Neural progenitor cell (in vitro differentiated cells): ENCODE results near the gene ASAH2. TPM values are rescaled to one million over a fixed set of nuclear protein-coding genes. Genes with fewer than 3 reads are reported as not detected.

Experiments used
- DNase-seq: peaks from one replicate; pipeline ENCODE4 v3.0.0-alpha.2; 2016; ENCODE audit warnings: low spot score
- H2AFZ ChIP-seq: fragments of 200-600 bp; sonication (generic); replicated peaks from 2 replicates; pipeline ENCODE4 v1.6.1; 2016; ENCODE audit warnings: antibody characterized with exemption
- H3F3A ChIP-seq: fragments of 200-600 bp; sonication (generic); 2 replicates; pipeline ENCODE4 v1.6.1; 2016; ENCODE audit warnings: antibody characterized with exemption, low read depth
- H3K27ac ChIP-seq: fragments of 200-600 bp; sonication (generic); 2 replicates; pipeline ENCODE4 v1.5.1; 2016; ENCODE audit warnings: mild to moderate bottlenecking
- H3K27me3 ChIP-seq: fragments of 200-600 bp; sonication (generic); 2 replicates; pipeline ENCODE4 v1.6.1; 2016; ENCODE audit warnings: mild to moderate bottlenecking, moderate library complexity
- H3K36me3 ChIP-seq: fragments of 200-600 bp; sonication (generic); 2 replicates; pipeline ENCODE4 v1.5.1; 2016
- H3K4me1 ChIP-seq: fragments of 200-600 bp; sonication (generic); 2 replicates; pipeline ENCODE4 v1.6.1; 2016; ENCODE audit warnings: mixed run types
- H3K4me2 ChIP-seq: fragments of 200-600 bp; sonication (generic); 2 replicates; pipeline ENCODE4 v1.6.1; 2016
- H3K4me3 ChIP-seq: fragments of 200-600 bp; sonication (generic); 2 replicates; pipeline ENCODE4 v1.5.1; 2016
- H3K79me2 ChIP-seq: fragments of 200-600 bp; sonication (generic); 2 replicates; pipeline ENCODE4 v1.6.1; 2016; ENCODE audit warnings: low read depth
- H3K9ac ChIP-seq: fragments of 200-600 bp; sonication (generic); 2 replicates; pipeline ENCODE4 v1.6.1; 2016
- H3K9me3 ChIP-seq: fragments of 200-600 bp; sonication (generic); 2 replicates; pipeline ENCODE4 v1.5.1; 2016; ENCODE audit warnings: low read depth
- H4K20me1 ChIP-seq: fragments of 200-600 bp; sonication (generic); 2 replicates; pipeline ENCODE4 v1.6.1; 2016; ENCODE audit warnings: low read depth
- H3K27ac Mint-ChIP-seq: 3 replicates; pipeline ENCODE4 v1.8.0; 2021; ENCODE audit warnings: mixed read lengths
- H3K27me3 Mint-ChIP-seq: 2 replicates; pipeline ENCODE4 v1.8.0; 2022; ENCODE audit warnings: low read depth, mild to moderate bottlenecking, inconsistent platforms, moderate library complexity, mixed read lengths; ENCODE audit not compliant: insufficient read depth
- H3K36me3 Mint-ChIP-seq: 3 replicates; pipeline ENCODE4 v1.8.0; 2021; ENCODE audit warnings: mixed read lengths
- H3K4me1 Mint-ChIP-seq: 3 replicates; pipeline ENCODE4 v1.8.0; 2021; ENCODE audit warnings: mixed read lengths
- H3K4me3 Mint-ChIP-seq: 3 replicates; pipeline ENCODE4 v1.8.0; 2021; ENCODE audit warnings: mild to moderate bottlenecking, moderate library complexity, mixed read lengths
- H3K9me3 Mint-ChIP-seq: 3 replicates; pipeline ENCODE4 v1.8.0; 2020; ENCODE audit warnings: mixed read lengths
- EZH2 ChIP-seq: fragments of 200-600 bp; sonication (generic); IDR thresholded peaks from 2 replicates; pipeline ENCODE4 v1.6.1; 2017; ENCODE audit warnings: antibody characterized with exemption, mild to moderate bottlenecking, moderate library complexity
- EZH2phosphoT487 ChIP-seq: fragments of 200-600 bp; sonication (generic); IDR thresholded peaks from 2 replicates; pipeline ENCODE4 v1.6.1; 2017; ENCODE audit warnings: antibody characterized with exemption
- total RNA-seq: library from RNA; depleted of rRNA; stranded (reverse); fragments of >200 nt; gene quantifications from 2 replicates; pipeline ENCODE4 v1.2.3, GENCODE V29; 2015; ENCODE audit warnings: low replicate concordance
- TF ChIP-seq, protein P1 (sequence below): fragments of 200-600 bp; sonication (generic); IDR thresholded peaks from 2 replicates; pipeline ENCODE4 v1.5.1; 2017; ENCODE audit warnings: antibody characterized with exemption, mild to moderate bottlenecking

The ASAH2 gene
- total RNA-seq, 1 donor from 2014 or later = 6.3 TPM

DNA sequence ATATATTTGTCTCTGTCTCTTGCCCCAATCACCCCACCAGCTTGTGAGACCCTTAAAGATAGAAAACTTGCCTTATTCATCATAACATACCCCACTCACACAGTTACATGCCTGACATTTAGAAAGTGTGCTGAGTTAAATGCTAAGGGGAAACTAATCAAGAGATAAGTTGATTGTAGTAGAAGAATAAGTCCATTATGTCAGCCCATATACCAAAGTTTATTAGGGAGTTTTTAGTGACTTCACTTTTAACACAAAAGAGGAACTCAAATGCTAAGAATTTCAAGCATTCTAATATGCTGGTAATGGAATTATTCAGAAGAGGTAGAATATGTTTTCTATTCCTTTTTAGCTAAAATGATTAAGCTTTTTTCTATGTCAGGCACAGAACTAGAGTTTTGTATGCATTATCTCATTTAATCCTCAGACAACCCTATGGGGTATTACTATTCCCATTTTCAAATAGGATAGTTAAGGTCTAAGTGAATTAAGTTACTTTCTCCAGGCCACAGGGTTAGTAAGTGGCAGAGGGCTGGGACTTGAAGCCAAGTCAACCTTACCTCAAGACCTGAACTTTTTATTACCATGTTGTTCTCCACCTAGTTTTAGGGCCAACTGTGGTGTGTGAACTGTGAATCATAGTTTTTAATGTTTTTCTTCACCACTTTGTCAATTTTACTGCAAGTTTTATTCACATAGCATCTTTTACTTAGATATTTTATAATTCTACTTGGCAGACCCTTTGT, 19.6 kb downstream of the ASAH2 start:
- peaks cover 3% of the 10 kb centered on the region for H3K27me3 Mint-ChIP-seq
- Histone ChIP-seq H3K4me3 (no peak overlapping the region), H4K20me1 (no peaks in the 10 kb centered on the region), H3K4me1 (no peaks in the 10 kb centered on the region), H3K27ac (no peak overlapping the region), H3K36me3 (no peaks in the 10 kb centered on the region), H2AFZ (no peak overlapping the region), H3K27me3 (peaks cover 7% of the 10 kb centered on the region), H3K9ac (no peak overlapping the region), H3K4me2 (no peak overlapping the region), H3K79me2 (no peaks in the 10 kb centered on the region), H3F3A (no peaks in the 10 kb centered on the region), H3K9me3 (no peaks in the 10 kb centered on the region)
- H3K27ac Mint-ChIP-seq = no peak overlapping the region
- no peak for TF ChIP-seq EZH2phosphoT487
- TF ChIP-seq EZH2 = no peak
- TF ChIP-seq, protein P1, sequence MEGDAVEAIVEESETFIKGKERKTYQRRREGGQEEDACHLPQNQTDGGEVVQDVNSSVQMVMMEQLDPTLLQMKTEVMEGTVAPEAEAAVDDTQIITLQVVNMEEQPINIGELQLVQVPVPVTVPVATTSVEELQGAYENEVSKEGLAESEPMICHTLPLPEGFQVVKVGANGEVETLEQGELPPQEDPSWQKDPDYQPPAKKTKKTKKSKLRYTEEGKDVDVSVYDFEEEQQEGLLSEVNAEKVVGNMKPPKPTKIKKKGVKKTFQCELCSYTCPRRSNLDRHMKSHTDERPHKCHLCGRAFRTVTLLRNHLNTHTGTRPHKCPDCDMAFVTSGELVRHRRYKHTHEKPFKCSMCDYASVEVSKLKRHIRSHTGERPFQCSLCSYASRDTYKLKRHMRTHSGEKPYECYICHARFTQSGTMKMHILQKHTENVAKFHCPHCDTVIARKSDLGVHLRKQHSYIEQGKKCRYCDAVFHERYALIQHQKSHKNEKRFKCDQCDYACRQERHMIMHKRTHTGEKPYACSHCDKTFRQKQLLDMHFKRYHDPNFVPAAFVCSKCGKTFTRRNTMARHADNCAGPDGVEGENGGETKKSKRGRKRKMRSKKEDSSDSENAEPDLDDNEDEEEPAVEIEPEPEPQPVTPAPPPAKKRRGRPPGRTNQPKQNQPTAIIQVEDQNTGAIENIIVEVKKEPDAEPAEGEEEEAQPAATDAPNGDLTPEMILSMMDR = no peak
- no peak for DNase-seq
- no peaks in the 10 kb centered on the region for H3K36me3 Mint-ChIP-seq
- no peak overlapping the region for H3K4me3 Mint-ChIP-seq
- H3K9me3 Mint-ChIP-seq = no peaks in the 10 kb centered on the region
- no peaks in the 10 kb centered on the region for H3K4me1 Mint-ChIP-seq

DNA sequence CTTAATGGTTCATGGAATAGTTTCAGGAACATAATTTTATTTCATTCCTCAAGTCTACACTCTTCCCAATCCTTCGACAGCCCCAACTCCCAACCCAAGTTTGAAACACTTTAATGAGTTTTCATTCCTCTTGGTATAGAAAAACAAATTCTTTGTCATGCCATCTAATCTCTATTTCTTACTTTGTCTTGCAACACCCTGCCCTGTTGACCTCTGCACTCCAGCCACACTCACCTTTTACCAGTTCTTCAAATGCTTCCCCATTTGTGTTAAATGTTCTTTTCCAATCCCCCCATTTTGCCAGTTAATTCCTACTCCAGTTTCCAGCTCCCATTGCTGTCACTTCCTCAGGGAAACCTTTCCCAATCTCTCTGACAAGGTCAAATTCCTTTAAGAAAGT, 21.9 kb downstream of the ASAH2 start:
- H3K9me3 ChIP-seq = no peaks in the 10 kb centered on the region
- no peaks in the 10 kb centered on the region for H3F3A ChIP-seq
- no peak overlapping the region for H3K27ac ChIP-seq
- no peak overlapping the region for H3K4me2 ChIP-seq
- no peaks in the 10 kb centered on the region for H3K79me2 ChIP-seq
- Mint-ChIP-seq H3K9me3 (no peaks in the 10 kb centered on the region), H3K36me3 (no peaks in the 10 kb centered on the region), H3K4me3 (no peak overlapping the region), H3K27me3 (peaks cover 3% of the 10 kb centered on the region), H3K4me1 (no peaks in the 10 kb centered on the region), H3K27ac (no peak overlapping the region)
- no peak for DNase-seq
- no peaks in the 10 kb centered on the region for H4K20me1 ChIP-seq
- H3K4me3 ChIP-seq = no peak overlapping the region
- H3K9ac ChIP-seq = no peak overlapping the region
- no peaks in the 10 kb centered on the region for H3K4me1 ChIP-seq
- H3K27me3 ChIP-seq = no peaks in the 10 kb centered on the region
- H2AFZ ChIP-seq = no peak overlapping the region
- TF ChIP-seq EZH2phosphoT487 (no peak), EZH2 (no peak)
- TF ChIP-seq, protein P1 = no peak
- no peaks in the 10 kb centered on the region for H3K36me3 ChIP-seq

DNA sequence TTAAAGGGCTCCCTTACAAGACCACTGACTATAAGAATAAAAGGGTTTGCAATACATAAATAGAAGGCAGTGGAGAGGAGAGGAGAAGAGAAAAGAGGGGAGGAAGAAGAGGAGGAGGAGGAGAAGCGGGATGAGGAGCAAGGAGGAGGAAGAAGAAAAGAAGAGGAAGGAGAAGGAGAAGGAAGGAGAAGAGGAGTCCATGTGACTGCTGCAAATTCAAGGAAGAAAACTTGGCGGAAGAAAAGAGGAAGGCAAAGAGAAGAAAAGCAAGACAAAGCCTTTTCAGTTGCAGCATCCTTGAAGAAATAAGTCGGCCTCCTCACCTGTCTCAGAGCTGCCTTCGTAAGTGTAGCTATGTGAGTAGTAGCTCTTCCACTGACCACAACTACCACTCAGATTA, 22.6 kb downstream of the ASAH2 start:
- no peak overlapping the region for H3K27ac Mint-ChIP-seq
- H3K36me3 Mint-ChIP-seq = no peaks in the 10 kb centered on the region
- no peak overlapping the region for H3K4me3 ChIP-seq
- H3K27ac ChIP-seq = no peak overlapping the region
- no peak overlapping the region for H3K4me2 ChIP-seq
- no peak overlapping the region for H3K9ac ChIP-seq
- peaks cover 3% of the 10 kb centered on the region for H3K27me3 Mint-ChIP-seq
- no peaks in the 10 kb centered on the region for H3K27me3 ChIP-seq
- no peaks in the 10 kb centered on the region for H3K9me3 Mint-ChIP-seq
- H3K4me1 ChIP-seq = no peaks in the 10 kb centered on the region
- TF ChIP-seq EZH2phosphoT487 (no peak), EZH2 (no peak)
- TF ChIP-seq, protein P1 = no peak
- no peaks in the 10 kb centered on the region for H3K36me3 ChIP-seq
- no peaks in the 10 kb centered on the region for H3K79me2 ChIP-seq
- H4K20me1 ChIP-seq = no peaks in the 10 kb centered on the region
- no peaks in the 10 kb centered on the region for H3F3A ChIP-seq
- no peak overlapping the region for H3K4me3 Mint-ChIP-seq
- H3K9me3 ChIP-seq = no peaks in the 10 kb centered on the region
- no peak overlapping the region for H2AFZ ChIP-seq
- no peaks in the 10 kb centered on the region for H3K4me1 Mint-ChIP-seq
- no peak for DNase-seq
